Calu3 (cell line): Measurements from ENCODE around the gene CBL. TPM values are rescaled to one million over a fixed set of nuclear protein-coding genes. Genes with fewer than 3 reads are reported as not detected.

Source experiments
- BruUV-seq: library from RNA; stranded (reverse); fragments of 400-500 nt; replicated peaks from 2 replicates; lab custom pipeline; 2021; lab: Mats Ljungman, UMichigan
- CTCF ChIA-PET: fragments of 300-600 bp; sonication (Branson Sonifier 250); formaldehyde crosslinking; loops from one replicate; lab custom pipeline; 2022; ENCODE audit warnings: antibody characterized with exemption; lab: Charles Lee
- DNase-seq: peaks from one replicate; pipeline ENCODE4 v3.0.0; 2022
- H3K27ac Mint-ChIP-seq: one replicate; pipeline ENCODE4 v1.8.0; 2022; ENCODE audit warnings: mixed read lengths; ENCODE audit not compliant: unreplicated experiment
- H3K27me3 Mint-ChIP-seq: one replicate; pipeline ENCODE4 v1.8.0; 2022; ENCODE audit warnings: mixed read lengths; ENCODE audit not compliant: unreplicated experiment
- H3K36me3 Mint-ChIP-seq: one replicate; pipeline ENCODE4 v1.8.0; 2022; ENCODE audit warnings: mild to moderate bottlenecking, moderate library complexity, mixed read lengths; ENCODE audit not compliant: insufficient read depth, unreplicated experiment
- H3K4me1 Mint-ChIP-seq: one replicate; pipeline ENCODE4 v1.8.0; 2022; ENCODE audit warnings: mild to moderate bottlenecking, low read depth, mixed read lengths; ENCODE audit not compliant: unreplicated experiment
- H3K4me3 Mint-ChIP-seq: one replicate; pipeline ENCODE4 v1.8.0; 2022; ENCODE audit warnings: mild to moderate bottlenecking, low read depth, moderate library complexity, mixed read lengths; ENCODE audit not compliant: unreplicated experiment
- H3K9me3 Mint-ChIP-seq: one replicate; pipeline ENCODE4 v1.8.0; 2022; ENCODE audit warnings: low read depth, mixed read lengths; ENCODE audit not compliant: unreplicated experiment
- CTCF ChIP-seq: fragments of 200-600 bp; IDR thresholded peaks from one replicate; pipeline ENCODE4 v1.8.0; 2022; ENCODE audit warnings: antibody characterized with exemption; ENCODE audit not compliant: unreplicated experiment
- intact Hi-C: fragments of 100-400 bp; cut with micrococcal nuclease; formaldehyde crosslinking; loops from one replicate; pipeline ENCODE4 v1.10.0; 2022; ENCODE audit not compliant: unreplicated experiment
- total RNA-seq: library from RNA; stranded (reverse); gene quantifications from 2 replicates; pipeline ENCODE4 v1.2.3, GENCODE V29; 2022

The CBL gene
- total RNA-seq, 1 experiment from 2014 or later, result 15.9 TPM

GRCh38 chr11:119297938-119298337 lies 91.8 kb downstream of the CBL start:
- Mint-ChIP-seq H3K9me3 (no peaks in the 10 kb centered on the region), H3K27me3 (no peaks in the 10 kb centered on the region), H3K4me1 (no peaks in the 10 kb centered on the region), H3K36me3 (peaks cover 5% of the 10 kb centered on the region), H3K27ac (no peak overlapping the region), H3K4me3 (no peak overlapping the region)
- TF ChIP-seq CTCF, result no peak
- CTCF ChIA-PET, result no interaction called here
- DNase-seq, result no peak
- no TSS peak for BruUV-seq
- intact Hi-C loops, result no loop called here

- Mint-ChIP-seq H3K9me3 (no peaks in the 10 kb centered on the region), H3K4me1 (no peaks in the 10 kb centered on the region), H3K4me3 (no peak overlapping the region), H3K36me3 (peaks cover 5% of the 10 kb centered on the region), H3K27ac (no peak overlapping the region), H3K27me3 (no peaks in the 10 kb centered on the region)
- intact Hi-C loops, result no loop called here
- CTCF ChIA-PET, result no interaction called here
- BruUV-seq, result no TSS peak
- no peak for DNase-seq
- no peak for TF ChIP-seq CTCF
Observed at GRCh38 chr11:119298726-119299125, 92.6 kb downstream of the CBL start.

- Mint-ChIP-seq H3K4me3 (no peak overlapping the region), H3K36me3 (peaks cover 5% of the 10 kb centered on the region), H3K27ac (no peak overlapping the region), H3K4me1 (no peaks in the 10 kb centered on the region), H3K27me3 (no peaks in the 10 kb centered on the region), H3K9me3 (no peaks in the 10 kb centered on the region)
- BruUV-seq, result no TSS peak
- no peak for TF ChIP-seq CTCF
- intact Hi-C loops, result no loop called here
- DNase-seq, result no peak
- CTCF ChIA-PET, result no interaction called here
Observed at GRCh38 chr11:119299416-119299815, 93.3 kb downstream of the CBL start.

GRCh38 chr11:119300198-119300964 lies 94.2 kb downstream of the CBL start:
- Mint-ChIP-seq H3K9me3 (no peaks in the 10 kb centered on the region), H3K4me3 (no peak overlapping the region), H3K27ac (no peak overlapping the region), H3K27me3 (no peaks in the 10 kb centered on the region), H3K4me1 (no peaks in the 10 kb centered on the region), H3K36me3 (peaks cover 5% of the 10 kb centered on the region)
- CTCF ChIA-PET, result no interaction called here
- TF ChIP-seq CTCF, result no peak
- no peak for DNase-seq
- BruUV-seq, result no TSS peak
- intact Hi-C loops, result no loop called here
